Hematopoietic multipotent progenitor cell (in vitro differentiated cells): ENCODE measurements around the gene MOB3A. TPM values are rescaled to one million over a fixed set of nuclear protein-coding genes. Genes with fewer than 3 reads are reported as not detected.
"Not testable (repeated sequence)": the region's sequence is repeated elsewhere in the genome, so short reads cannot be mapped to it uniquely, and the experiment has no call there.

ENCODE experiments used
- DNase-seq, 3 donors: peaks; one replicate each; pipeline ENCODE4 v3.0.0-alpha.2; 2011 to 2015; ENCODE audit warnings: low read depth in 2 of 3, low spot score in 2 of 3
- total RNA-seq: library from RNA; depleted of rRNA; stranded (reverse); fragments of >200 nt; gene quantifications from one replicate; pipeline ENCODE4 v1.2.3, GENCODE V29; 2012

Gene MOB3A
- total RNA-seq, 1 donor = 65.4 TPM

- DNase-seq = no peak
Measured at GRCh38 chr19:2109046-2109864, 13.1 kb upstream of the MOB3A start.

GRCh38 chr19:2108251-2109016 is 12.3 kb upstream of the MOB3A start:
- DNase-seq = no peak

- DNase-seq = no peak
Measured at GRCh38 chr19:2103045-2103707, 7.0 kb upstream of the MOB3A start.

GRCh38 chr19:2101417-2102335 is 5.5 kb upstream of the MOB3A start:
- no peak for DNase-seq

- no peak for DNase-seq
Measured at GRCh38 chr19:2100719-2101061, 4.6 kb upstream of the MOB3A start.

- DNase-seq = no peak
Measured at GRCh38 chr19:2099937-2100718, 4.0 kb upstream of the MOB3A start.

GRCh38 chr19:2099054-2099501 is 3.0 kb upstream of the MOB3A start:
- DNase-seq = no peak

GRCh38 chr19:2097886-2098327 is 1.8 kb upstream of the MOB3A start:
- DNase-seq = no peak

GRCh38 chr19:2097203-2097885 is 1.2 kb upstream of the MOB3A start:
- no peak for DNase-seq

- DNase-seq = peak; percentile 97 to 100 (median 97)
Measured at GRCh38 chr19:2096480-2097202, 515 bp upstream of the MOB3A start, which contains the start of gene IZUMO4. IZUMO4 (plus strand) TSS chr19:2096915; CDS start chr19:2096946, 31 bp downstream.

GRCh38 chr19:2091926-2092525 is 4.1 kb downstream of the MOB3A start:
- peak in 1 of 3 donors; percentile 43 for DNase-seq

GRCh38 chr19:2089727-2090053 is 6.4 kb downstream of the MOB3A start:
- no peak for DNase-seq

GRCh38 chr19:2089001-2089711 is 7.0 kb downstream of the MOB3A start:
- DNase-seq = no peak

- peak in 2 of 3 donors; percentile 44 to 59 for DNase-seq
Measured at GRCh38 chr19:2087621-2088100, 8.5 kb downstream of the MOB3A start.

- DNase-seq = not testable (repeated sequence)
Measured at GRCh38 chr19:2086695-2087620, 9.2 kb downstream of the MOB3A start.
